ENCODE data around the gene WWOX.

DNA sequence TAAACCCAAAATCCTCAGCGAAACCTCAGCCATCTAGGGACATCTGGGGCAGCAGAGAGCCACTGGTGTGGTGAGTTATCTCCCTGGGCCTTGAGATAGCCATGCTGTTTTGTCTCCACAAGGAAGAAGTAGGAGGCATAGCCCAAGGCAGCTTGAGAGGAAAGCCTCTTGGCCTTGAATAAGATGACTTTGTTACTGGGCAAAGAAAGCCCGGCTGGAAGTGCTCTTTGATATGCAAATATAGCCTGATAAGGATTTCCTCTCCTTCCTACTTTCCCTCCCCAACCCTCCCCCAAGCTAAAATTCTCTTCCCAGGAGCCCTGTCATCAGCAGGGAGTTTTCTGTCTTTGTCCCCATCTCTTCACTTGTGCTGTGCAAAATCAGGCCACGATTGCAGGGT is 806.7 kb downstream of the WWOX start:
- TF ChIP-seq ASH2L (IDR thresholded peaks at IDR 0.05; ENCODE audit: low read length), result no peak
- TF ChIP-seq, protein P1, sequence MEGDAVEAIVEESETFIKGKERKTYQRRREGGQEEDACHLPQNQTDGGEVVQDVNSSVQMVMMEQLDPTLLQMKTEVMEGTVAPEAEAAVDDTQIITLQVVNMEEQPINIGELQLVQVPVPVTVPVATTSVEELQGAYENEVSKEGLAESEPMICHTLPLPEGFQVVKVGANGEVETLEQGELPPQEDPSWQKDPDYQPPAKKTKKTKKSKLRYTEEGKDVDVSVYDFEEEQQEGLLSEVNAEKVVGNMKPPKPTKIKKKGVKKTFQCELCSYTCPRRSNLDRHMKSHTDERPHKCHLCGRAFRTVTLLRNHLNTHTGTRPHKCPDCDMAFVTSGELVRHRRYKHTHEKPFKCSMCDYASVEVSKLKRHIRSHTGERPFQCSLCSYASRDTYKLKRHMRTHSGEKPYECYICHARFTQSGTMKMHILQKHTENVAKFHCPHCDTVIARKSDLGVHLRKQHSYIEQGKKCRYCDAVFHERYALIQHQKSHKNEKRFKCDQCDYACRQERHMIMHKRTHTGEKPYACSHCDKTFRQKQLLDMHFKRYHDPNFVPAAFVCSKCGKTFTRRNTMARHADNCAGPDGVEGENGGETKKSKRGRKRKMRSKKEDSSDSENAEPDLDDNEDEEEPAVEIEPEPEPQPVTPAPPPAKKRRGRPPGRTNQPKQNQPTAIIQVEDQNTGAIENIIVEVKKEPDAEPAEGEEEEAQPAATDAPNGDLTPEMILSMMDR (IDR thresholded peaks at IDR 0.05; ENCODE audit: control extremely low read depth in 1 of 3, insufficient read depth in 1 of 3, low read depth in 1 of 3, low read length in 3 of 3), result no peak
- TF ChIP-seq EZH2 (IDR thresholded peaks at IDR 0.05; ENCODE audit: low read depth, low read length, severe bottlenecking), result no peak
- no peak for TF ChIP-seq TAF1 (IDR thresholded peaks at IDR 0.05; ENCODE audit: low read depth, low read length)
- no peak; a peak in 1 of 4 replicates for TF ChIP-seq RAD21 (IDR thresholded peaks at IDR 0.05 in 1 of 2, conservative IDR thresholded peaks at IDR 0.05 in 1 of 2; ENCODE audit: low read depth in 2 of 2, low read length in 2 of 2)
- no peak for TF ChIP-seq GTF2F1 (IDR thresholded peaks at IDR 0.05; ENCODE audit: borderline replicate concordance, low read depth, low read length)
- no peak for TF ChIP-seq CHD2 (IDR thresholded peaks at IDR 0.05; ENCODE audit: low read length)
- TF ChIP-seq, protein P2, sequence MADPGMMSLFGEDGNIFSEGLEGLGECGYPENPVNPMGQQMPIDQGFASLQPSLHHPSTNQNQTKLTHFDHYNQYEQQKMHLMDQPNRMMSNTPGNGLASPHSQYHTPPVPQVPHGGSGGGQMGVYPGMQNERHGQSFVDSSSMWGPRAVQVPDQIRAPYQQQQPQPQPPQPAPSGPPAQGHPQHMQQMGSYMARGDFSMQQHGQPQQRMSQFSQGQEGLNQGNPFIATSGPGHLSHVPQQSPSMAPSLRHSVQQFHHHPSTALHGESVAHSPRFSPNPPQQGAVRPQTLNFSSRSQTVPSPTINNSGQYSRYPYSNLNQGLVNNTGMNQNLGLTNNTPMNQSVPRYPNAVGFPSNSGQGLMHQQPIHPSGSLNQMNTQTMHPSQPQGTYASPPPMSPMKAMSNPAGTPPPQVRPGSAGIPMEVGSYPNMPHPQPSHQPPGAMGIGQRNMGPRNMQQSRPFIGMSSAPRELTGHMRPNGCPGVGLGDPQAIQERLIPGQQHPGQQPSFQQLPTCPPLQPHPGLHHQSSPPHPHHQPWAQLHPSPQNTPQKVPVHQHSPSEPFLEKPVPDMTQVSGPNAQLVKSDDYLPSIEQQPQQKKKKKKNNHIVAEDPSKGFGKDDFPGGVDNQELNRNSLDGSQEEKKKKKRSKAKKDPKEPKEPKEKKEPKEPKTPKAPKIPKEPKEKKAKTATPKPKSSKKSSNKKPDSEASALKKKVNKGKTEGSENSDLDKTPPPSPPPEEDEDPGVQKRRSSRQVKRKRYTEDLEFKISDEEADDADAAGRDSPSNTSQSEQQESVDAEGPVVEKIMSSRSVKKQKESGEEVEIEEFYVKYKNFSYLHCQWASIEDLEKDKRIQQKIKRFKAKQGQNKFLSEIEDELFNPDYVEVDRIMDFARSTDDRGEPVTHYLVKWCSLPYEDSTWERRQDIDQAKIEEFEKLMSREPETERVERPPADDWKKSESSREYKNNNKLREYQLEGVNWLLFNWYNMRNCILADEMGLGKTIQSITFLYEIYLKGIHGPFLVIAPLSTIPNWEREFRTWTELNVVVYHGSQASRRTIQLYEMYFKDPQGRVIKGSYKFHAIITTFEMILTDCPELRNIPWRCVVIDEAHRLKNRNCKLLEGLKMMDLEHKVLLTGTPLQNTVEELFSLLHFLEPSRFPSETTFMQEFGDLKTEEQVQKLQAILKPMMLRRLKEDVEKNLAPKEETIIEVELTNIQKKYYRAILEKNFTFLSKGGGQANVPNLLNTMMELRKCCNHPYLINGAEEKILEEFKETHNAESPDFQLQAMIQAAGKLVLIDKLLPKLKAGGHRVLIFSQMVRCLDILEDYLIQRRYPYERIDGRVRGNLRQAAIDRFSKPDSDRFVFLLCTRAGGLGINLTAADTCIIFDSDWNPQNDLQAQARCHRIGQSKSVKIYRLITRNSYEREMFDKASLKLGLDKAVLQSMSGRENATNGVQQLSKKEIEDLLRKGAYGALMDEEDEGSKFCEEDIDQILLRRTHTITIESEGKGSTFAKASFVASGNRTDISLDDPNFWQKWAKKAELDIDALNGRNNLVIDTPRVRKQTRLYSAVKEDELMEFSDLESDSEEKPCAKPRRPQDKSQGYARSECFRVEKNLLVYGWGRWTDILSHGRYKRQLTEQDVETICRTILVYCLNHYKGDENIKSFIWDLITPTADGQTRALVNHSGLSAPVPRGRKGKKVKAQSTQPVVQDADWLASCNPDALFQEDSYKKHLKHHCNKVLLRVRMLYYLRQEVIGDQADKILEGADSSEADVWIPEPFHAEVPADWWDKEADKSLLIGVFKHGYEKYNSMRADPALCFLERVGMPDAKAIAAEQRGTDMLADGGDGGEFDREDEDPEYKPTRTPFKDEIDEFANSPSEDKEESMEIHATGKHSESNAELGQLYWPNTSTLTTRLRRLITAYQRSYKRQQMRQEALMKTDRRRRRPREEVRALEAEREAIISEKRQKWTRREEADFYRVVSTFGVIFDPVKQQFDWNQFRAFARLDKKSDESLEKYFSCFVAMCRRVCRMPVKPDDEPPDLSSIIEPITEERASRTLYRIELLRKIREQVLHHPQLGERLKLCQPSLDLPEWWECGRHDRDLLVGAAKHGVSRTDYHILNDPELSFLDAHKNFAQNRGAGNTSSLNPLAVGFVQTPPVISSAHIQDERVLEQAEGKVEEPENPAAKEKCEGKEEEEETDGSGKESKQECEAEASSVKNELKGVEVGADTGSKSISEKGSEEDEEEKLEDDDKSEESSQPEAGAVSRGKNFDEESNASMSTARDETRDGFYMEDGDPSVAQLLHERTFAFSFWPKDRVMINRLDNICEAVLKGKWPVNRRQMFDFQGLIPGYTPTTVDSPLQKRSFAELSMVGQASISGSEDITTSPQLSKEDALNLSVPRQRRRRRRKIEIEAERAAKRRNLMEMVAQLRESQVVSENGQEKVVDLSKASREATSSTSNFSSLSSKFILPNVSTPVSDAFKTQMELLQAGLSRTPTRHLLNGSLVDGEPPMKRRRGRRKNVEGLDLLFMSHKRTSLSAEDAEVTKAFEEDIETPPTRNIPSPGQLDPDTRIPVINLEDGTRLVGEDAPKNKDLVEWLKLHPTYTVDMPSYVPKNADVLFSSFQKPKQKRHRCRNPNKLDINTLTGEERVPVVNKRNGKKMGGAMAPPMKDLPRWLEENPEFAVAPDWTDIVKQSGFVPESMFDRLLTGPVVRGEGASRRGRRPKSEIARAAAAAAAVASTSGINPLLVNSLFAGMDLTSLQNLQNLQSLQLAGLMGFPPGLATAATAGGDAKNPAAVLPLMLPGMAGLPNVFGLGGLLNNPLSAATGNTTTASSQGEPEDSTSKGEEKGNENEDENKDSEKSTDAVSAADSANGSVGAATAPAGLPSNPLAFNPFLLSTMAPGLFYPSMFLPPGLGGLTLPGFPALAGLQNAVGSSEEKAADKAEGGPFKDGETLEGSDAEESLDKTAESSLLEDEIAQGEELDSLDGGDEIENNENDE (IDR thresholded peaks at IDR 0.05; ENCODE audit: insufficient replicate concordance, low read length), result no peak

Data from H1 (cell line).